Dendritic cell treated with granulocyte-macrophage colony-stimulating factor and Interleukin-4, amounts not matched to agents 40 ng/mL and 50 ng/mL, for 4 days (primary cell): ENCODE measurements around the gene TAS1R3.

Experiments used
- H3K27ac Mint-ChIP-seq: one replicate; pipeline ENCODE4 v1.8.0; 2022; ENCODE audit warnings: mild to moderate bottlenecking, mixed read lengths
- H3K27me3 Mint-ChIP-seq: one replicate; pipeline ENCODE4 v1.8.0; 2022; ENCODE audit warnings: mild to moderate bottlenecking, mixed read lengths
- H3K36me3 Mint-ChIP-seq: one replicate; pipeline ENCODE4 v1.8.0; 2022; ENCODE audit warnings: low read depth, mixed read lengths
- H3K4me1 Mint-ChIP-seq: one replicate; pipeline ENCODE4 v1.8.0; 2022; ENCODE audit warnings: low read depth, mixed read lengths
- H3K4me3 Mint-ChIP-seq: one replicate; pipeline ENCODE4 v1.8.0; 2022; ENCODE audit warnings: mild to moderate bottlenecking, moderate library complexity, mixed read lengths
- H3K9me3 Mint-ChIP-seq: one replicate; pipeline ENCODE4 v1.8.0; 2022; ENCODE audit warnings: mixed read lengths
- intact Hi-C: fragments of 100-400 bp; cut with micrococcal nuclease; formaldehyde crosslinking; loops from one replicate; pipeline ENCODE4 v1.15.0; 2022

The TAS1R3 gene

DNA sequence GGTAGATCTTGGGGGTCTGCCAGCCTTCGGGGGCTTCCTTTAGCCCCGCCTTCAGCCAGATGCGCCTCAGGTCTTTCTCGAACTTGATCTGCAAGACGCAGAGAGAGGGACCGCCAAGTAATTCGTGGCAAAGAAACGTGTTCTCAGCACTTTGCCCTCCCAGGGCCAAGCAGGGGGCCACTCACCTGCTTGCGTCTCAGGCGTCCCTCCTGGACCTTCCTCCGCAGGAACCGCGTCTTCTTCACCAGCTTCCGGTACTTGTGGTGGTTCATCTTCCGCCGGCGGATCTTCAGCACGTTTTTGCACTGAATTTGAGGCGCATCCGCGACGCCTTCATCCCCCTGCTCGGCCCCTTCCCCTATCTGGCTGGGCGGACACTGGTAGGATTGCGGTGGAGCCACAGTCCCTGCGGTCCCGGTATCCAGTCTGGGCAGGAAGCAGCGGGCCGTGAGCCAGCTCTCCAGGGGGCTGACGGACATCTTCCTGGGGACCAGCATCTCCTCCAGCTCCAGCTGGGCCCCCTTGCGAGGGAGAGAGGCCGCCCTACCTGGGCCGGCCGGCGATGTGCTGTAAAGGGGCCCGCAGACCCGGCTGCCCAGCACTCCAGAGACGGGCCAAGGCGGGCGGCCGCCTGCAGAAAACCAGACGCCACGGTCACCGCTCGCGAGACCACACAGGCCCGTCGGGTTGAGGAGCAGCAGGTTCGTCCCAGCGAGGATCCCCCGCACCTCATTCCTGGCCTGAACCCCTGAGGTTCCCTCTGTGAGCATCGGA is 42.9 kb downstream of the TAS1R3 start:
- H3K4me1 Mint-ChIP-seq = peaks cover 28% of the 10 kb centered on the region
- H3K36me3 Mint-ChIP-seq = peaks cover 27% of the 10 kb centered on the region
- H3K4me3 Mint-ChIP-seq = peak overlapping the region; percentile 82
- H3K27ac Mint-ChIP-seq = peak overlapping the region; percentile 93
- intact Hi-C loops = no loop called here
- no peaks in the 10 kb centered on the region for H3K9me3 Mint-ChIP-seq
- no peaks in the 10 kb centered on the region for H3K27me3 Mint-ChIP-seq

DNA sequence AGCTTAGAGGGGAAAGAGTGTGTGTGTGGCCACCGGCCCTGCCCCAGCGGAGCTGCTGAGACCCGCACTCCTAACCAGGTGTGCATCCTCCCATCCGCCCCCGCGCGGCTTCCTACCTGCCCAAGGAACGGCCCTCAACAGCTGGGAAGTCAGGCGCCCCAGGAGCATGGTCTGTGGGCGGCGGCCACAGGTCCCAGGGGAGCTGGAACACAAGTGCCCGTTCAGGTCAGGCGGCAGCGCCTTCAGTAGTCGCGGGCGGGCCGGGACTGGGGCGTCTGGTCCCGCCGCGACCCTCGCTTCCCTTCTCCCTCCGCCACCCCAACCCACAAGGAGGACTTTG is 43.5 kb downstream of the TAS1R3 start:
- peak overlapping the region; percentile 93 for H3K27ac Mint-ChIP-seq
- peaks cover 27% of the 10 kb centered on the region for H3K36me3 Mint-ChIP-seq
- intact Hi-C loops = no loop called here
- H3K4me3 Mint-ChIP-seq = peak overlapping the region; percentile 82
- H3K9me3 Mint-ChIP-seq = no peaks in the 10 kb centered on the region
- peaks cover 28% of the 10 kb centered on the region for H3K4me1 Mint-ChIP-seq
- H3K27me3 Mint-ChIP-seq = no peaks in the 10 kb centered on the region

DNA sequence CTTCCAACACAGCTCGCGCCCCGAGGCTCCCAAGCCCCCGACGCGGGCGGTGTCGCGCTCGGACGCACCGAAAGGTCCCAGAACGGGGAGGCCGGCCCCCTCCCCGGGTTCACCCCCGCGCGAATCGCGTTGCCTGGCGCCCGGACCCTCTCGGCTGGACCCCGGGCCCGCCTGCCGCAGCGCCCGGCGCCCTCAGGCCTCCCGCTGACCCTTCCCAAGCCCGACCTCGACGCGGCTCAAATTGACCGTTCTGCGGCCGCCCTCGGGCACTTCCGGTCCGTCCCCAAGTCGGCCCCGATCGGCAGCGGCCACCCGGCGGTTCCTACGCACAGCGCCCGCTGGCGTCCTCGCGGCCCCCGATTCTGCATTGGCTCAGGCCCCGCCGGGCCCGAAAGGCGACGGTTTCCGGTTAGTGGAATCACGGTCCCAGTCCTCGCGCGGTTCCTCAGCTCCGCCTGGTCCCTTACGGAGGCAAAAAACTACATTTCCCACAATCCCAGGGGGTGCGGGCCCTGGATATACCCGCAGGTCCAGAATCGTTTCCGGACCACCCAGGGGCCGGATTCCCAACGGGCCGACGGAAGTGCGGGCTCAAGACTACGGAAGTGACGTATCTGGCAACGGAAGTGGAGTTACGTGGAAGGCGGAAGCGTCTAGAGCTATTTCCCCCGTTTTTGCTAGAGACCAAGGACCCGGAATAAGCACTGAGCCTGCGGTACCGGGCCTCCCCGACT is 44.0 kb downstream of the TAS1R3 start, which contains the start of gene AURKAIP1:
Gene AURKAIP1 (minus strand): TSS at position 279 of the 734 bp plus-strand sequence. CDS start 451 bp downstream, outside the sequence.
- no peaks in the 10 kb centered on the region for H3K27me3 Mint-ChIP-seq
- H3K27ac Mint-ChIP-seq = peak within 1 kb of the TSS; percentile 93
- peaks cover 28% of the 10 kb centered on the region for H3K4me1 Mint-ChIP-seq
- peak within 1 kb of the TSS; percentile 82 for H3K4me3 Mint-ChIP-seq
- peaks cover 27% of the 10 kb centered on the region for H3K36me3 Mint-ChIP-seq
- H3K9me3 Mint-ChIP-seq = no peaks in the 10 kb centered on the region
- intact Hi-C loops = loop anchor here (1.0 kb wide), 1 partner anchor 24 kb away; the partner anchor contains the start of gene CCNL2

DNA sequence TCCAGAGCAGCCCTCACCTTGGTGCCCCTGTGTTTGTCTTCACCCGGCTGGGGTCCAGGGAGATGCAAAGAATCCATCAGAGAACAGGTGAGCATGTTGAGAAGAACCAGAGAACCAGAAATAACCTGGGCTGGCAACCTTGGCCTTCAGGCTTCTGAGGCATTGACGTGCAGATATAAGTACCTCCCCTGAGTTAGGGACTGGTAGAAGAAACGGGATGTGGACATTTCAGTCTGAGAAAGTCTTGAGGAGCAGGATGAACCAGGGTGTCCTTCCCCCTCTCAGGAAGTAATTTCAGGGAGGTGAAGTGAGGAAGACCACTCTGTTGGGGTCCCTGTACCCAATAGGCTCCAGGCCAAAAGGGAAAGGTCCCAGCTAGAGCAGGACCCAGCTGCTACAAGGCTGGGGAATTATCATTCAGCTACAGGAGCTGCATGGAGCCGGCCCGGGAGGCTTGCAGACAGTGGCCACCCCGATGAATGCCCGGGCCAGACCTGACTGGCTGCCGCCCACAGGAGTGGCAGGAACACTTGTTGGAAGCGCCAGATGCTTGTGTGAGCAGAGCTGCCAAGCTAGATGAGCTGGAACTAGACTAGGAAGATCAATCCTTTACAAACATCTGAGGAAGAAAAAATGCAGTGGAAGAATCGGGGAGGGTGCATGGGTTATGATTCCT is 45.6 kb downstream of the TAS1R3 start:
- Mint-ChIP-seq H3K27ac (peak overlapping the region; percentile 93), H3K4me1 (peaks cover 28% of the 10 kb centered on the region), H3K9me3 (no peaks in the 10 kb centered on the region), H3K36me3 (peaks cover 39% of the 10 kb centered on the region), H3K4me3 (no peak overlapping the region), H3K27me3 (no peaks in the 10 kb centered on the region)
- intact Hi-C loops = no loop called here

DNA sequence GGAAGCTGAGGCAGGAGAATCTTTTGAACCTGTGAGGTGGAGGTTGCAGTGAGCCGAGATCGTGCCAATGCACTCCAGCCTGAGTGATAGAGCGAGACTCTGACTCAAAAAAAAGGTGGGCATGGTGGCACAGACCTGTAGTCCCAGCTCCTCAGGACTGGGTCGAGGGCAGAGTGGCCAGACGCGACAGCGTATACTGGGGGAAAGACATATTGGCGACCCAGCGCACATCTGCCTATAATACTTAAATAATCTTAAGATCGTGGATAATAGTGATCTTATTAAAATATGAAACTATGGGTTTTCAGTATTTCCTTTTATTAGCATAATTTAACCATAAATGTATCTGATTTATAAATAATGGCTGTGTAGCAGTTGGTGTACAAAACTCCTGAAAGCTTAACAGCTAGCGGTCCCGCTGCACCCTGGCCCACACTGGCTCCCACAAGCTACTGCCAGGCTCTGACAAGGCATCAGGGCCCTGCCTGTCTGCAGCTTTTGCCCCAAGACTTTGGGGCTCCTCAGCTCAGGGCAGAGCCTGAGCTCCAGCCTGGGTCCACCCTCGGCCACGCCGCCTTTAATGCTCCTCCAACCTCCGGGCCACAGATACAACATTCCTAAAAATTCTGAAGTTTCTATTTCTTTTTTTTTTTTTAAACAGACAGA is 46.6 kb downstream of the TAS1R3 start:
- Mint-ChIP-seq H3K4me1 (peaks cover 21% of the 10 kb centered on the region), H3K4me3 (no peak overlapping the region), H3K27ac (no peak overlapping the region), H3K36me3 (peaks cover 41% of the 10 kb centered on the region), H3K9me3 (no peaks in the 10 kb centered on the region), H3K27me3 (no peaks in the 10 kb centered on the region)
- intact Hi-C loops = no loop called here

DNA sequence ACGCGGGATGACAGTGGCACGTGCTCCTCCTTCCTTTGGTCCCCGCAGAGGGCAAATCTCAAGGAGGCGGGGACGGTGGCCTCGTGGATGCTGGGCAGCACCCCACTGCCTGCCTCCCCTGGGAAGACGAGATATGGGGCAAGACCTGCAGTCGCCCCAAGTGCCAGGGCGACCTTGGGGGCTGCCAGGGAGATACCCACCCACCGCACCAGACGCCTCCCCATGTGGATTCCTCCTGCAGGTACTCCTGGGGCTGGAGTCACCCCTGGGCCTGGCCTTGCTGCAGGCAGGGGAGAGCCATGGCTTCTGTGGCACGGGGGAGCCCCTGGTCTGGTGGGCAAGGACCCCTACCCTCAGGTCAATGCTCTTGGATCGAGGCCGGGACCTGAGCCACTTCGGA is 49.8 kb downstream of the TAS1R3 start:
- Mint-ChIP-seq H3K4me3 (no peak overlapping the region), H3K4me1 (peaks cover 5% of the 10 kb centered on the region), H3K9me3 (no peaks in the 10 kb centered on the region), H3K36me3 (peaks cover 33% of the 10 kb centered on the region), H3K27ac (no peak overlapping the region), H3K27me3 (no peaks in the 10 kb centered on the region)
- intact Hi-C loops = no loop called here

DNA sequence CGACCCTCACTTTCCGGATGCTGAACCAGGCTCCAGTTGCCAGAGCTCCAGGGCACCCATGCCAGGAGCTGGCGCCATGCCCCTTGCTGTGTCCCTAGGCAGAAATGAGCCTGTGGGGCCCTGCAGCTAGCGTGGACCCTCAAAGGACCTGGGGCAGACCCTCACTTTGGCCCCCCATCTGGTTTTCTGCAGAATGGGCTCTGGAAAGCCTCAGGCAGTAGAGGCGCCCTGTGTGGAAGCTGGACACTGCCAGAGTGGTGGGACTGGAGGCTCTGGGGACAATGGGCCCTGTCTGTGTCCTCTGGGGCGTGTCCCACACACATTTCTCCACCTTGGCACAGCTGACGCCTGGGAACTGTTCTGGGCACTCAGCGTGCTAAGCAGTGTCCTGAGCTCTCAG is 50.2 kb downstream of the TAS1R3 start:
- Mint-ChIP-seq H3K36me3 (peaks cover 38% of the 10 kb centered on the region), H3K9me3 (no peaks in the 10 kb centered on the region), H3K4me3 (no peak overlapping the region), H3K27me3 (no peaks in the 10 kb centered on the region), H3K27ac (no peak overlapping the region), H3K4me1 (peaks cover 5% of the 10 kb centered on the region)
- intact Hi-C loops = no loop called here
